WERI-Rb-1 (cell line): ENCODE data around the gene C3orf33.

ENCODE experiments used
- DNase-seq: peaks from one replicate; pipeline ENCODE4 v3.0.0-alpha.2; 2020
- H3K27ac ChIP-seq: fragments of 250-450 bp; sonication (Bioruptor Pico); 2 replicates; pipeline ENCODE4 v1.5.1; 2020; ENCODE audit warnings: mild to moderate bottlenecking, moderate library complexity
- H3K27me3 ChIP-seq: fragments of 250-450 bp; sonication (Bioruptor Pico); 2 replicates; pipeline ENCODE4 v1.5.1; 2021; ENCODE audit warnings: mild to moderate bottlenecking, low read depth, moderate library complexity; ENCODE audit not compliant: insufficient read depth, severe bottlenecking
- H3K36me3 ChIP-seq: fragments of 250-450 bp; sonication (Bioruptor Pico); 2 replicates; pipeline ENCODE4 v1.5.1; 2020; ENCODE audit warnings: mild to moderate bottlenecking, moderate library complexity
- H3K4me3 ChIP-seq: 2 replicates; pipeline ENCODE4 v1.5.1; 2011; ENCODE audit warnings: low read depth, mild to moderate bottlenecking, control low read depth, low read length
- H3K9me3 ChIP-seq: fragments of 250-450 bp; sonication (Bioruptor Pico); 2 replicates; pipeline ENCODE4 v1.5.1; 2021; ENCODE audit warnings: mild to moderate bottlenecking, moderate library complexity; ENCODE audit not compliant: severe bottlenecking
- CTCF ChIP-seq: IDR thresholded peaks from 2 replicates; pipeline ENCODE4 v1.5.1; 2011; ENCODE audit warnings: low read depth, mild to moderate bottlenecking, control low read depth, inconsistent platforms, low read length

The C3orf33 gene

GRCh38 chr3:155741101-155741500 lies 65.0 kb downstream of the C3orf33 start:
- Histone ChIP-seq H3K4me3 (no peak overlapping the region), H3K9me3 (no peaks in the 10 kb centered on the region), H3K36me3 (no peaks in the 10 kb centered on the region), H3K27me3 (no peaks in the 10 kb centered on the region), H3K27ac (no peak overlapping the region)
- DNase-seq, result no peak
- no peak for TF ChIP-seq CTCF

GRCh38 chr3:155739154-155739553 lies 66.9 kb downstream of the C3orf33 start:
- no peak for DNase-seq
- peak; percentile 21; the same call in 1 of the 2 replicates for TF ChIP-seq CTCF
- Histone ChIP-seq H3K27me3 (no peaks in the 10 kb centered on the region), H3K27ac (no peak overlapping the region), H3K36me3 (no peaks in the 10 kb centered on the region), H3K4me3 (no peak overlapping the region), H3K9me3 (no peaks in the 10 kb centered on the region)

- TF ChIP-seq CTCF, result no peak
- H3K27me3 ChIP-seq, result no peaks in the 10 kb centered on the region
- no peaks in the 10 kb centered on the region for H3K36me3 ChIP-seq
- H3K4me3 ChIP-seq, result no peak overlapping the region
- no peaks in the 10 kb centered on the region for H3K9me3 ChIP-seq
- DNase-seq, result no peak
- no peak overlapping the region for H3K27ac ChIP-seq
These were observed 67.5 kb downstream of the C3orf33 start for GRCh38 chr3:155738580-155739076.

- Histone ChIP-seq H3K9me3 (no peaks in the 10 kb centered on the region), H3K36me3 (no peaks in the 10 kb centered on the region), H3K4me3 (no peak overlapping the region), H3K27me3 (no peaks in the 10 kb centered on the region), H3K27ac (no peak overlapping the region)
- no peak for TF ChIP-seq CTCF
- DNase-seq, result no peak
These were observed 68.1 kb downstream of the C3orf33 start for GRCh38 chr3:155737844-155738460.

GRCh38 chr3:155736381-155736780 lies 69.7 kb downstream of the C3orf33 start:
- Histone ChIP-seq H3K36me3 (no peaks in the 10 kb centered on the region), H3K9me3 (no peaks in the 10 kb centered on the region), H3K27ac (no peak overlapping the region), H3K4me3 (no peak overlapping the region), H3K27me3 (no peaks in the 10 kb centered on the region)
- TF ChIP-seq CTCF, result no peak
- DNase-seq, result no peak

GRCh38 chr3:155730843-155731242 lies 75.2 kb downstream of the C3orf33 start:
- TF ChIP-seq CTCF, result no peak
- Histone ChIP-seq H3K9me3 (no peaks in the 10 kb centered on the region), H3K27ac (no peak overlapping the region), H3K36me3 (no peaks in the 10 kb centered on the region), H3K27me3 (no peaks in the 10 kb centered on the region), H3K4me3 (no peak overlapping the region)
- DNase-seq, result no peak
